Measurements from ENCODE around the gene SH3BGRL2. TPM values are rescaled to one million over a fixed set of nuclear protein-coding genes. Genes with fewer than 3 reads are reported as not detected.

Gene SH3BGRL2
- total and polyA plus RNA-seq, 11 donors = 2.5 to 14.1 (median 5.6) TPM

DNA sequence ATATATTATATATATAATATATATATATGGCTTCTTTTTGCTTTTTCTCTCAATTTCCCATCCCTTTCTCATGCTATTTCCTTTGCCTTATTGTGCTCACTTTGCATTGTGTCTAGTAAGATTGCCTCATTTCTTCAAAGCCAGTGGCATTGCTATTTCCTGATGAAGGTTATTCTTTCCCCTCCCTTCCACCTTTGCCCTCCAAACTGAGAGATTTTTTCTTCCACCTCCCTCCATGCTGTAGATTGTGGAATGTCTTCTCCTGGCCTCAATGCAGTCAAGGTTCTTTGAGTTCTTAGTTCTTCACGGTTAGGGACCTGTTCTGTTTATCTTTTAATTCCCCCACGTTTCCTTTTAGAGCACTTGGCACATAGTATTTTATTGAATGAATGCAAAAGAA, 17.2 kb downstream of the SH3BGRL2 start:
- ATAC-seq = no peak
- DNase-seq = no peak
- no peaks in the 10 kb centered on the region for H3K27me3 ChIP-seq
- no peak overlapping the region for H3K4me3 ChIP-seq
- no peaks in the 10 kb centered on the region for H3K9me3 ChIP-seq
- 40 to 56% (median 48%) methylated on average over 2 of the region's 2 CpGs for WGBS, 4 donors
- H3K27ac ChIP-seq = peak overlapping the region in 4 of 12 donors; percentile 4 to 20 (median 8)
- intact Hi-C loops (cut with DNase I) = no loop called here
- H3K4me1 ChIP-seq = peaks cover 0 to 40% (median 20%) of the 10 kb centered on the region in 12 donors
- no peaks in the 10 kb centered on the region for H3K36me3 ChIP-seq
- TF ChIP-seq, protein P1, sequence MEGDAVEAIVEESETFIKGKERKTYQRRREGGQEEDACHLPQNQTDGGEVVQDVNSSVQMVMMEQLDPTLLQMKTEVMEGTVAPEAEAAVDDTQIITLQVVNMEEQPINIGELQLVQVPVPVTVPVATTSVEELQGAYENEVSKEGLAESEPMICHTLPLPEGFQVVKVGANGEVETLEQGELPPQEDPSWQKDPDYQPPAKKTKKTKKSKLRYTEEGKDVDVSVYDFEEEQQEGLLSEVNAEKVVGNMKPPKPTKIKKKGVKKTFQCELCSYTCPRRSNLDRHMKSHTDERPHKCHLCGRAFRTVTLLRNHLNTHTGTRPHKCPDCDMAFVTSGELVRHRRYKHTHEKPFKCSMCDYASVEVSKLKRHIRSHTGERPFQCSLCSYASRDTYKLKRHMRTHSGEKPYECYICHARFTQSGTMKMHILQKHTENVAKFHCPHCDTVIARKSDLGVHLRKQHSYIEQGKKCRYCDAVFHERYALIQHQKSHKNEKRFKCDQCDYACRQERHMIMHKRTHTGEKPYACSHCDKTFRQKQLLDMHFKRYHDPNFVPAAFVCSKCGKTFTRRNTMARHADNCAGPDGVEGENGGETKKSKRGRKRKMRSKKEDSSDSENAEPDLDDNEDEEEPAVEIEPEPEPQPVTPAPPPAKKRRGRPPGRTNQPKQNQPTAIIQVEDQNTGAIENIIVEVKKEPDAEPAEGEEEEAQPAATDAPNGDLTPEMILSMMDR (IDR thresholded peaks at IDR 0.05) = no peak

GRCh38 chr6:79649016-79649415, 17.9 kb downstream of the SH3BGRL2 start:
- Histone ChIP-seq H3K27me3 (no peaks in the 10 kb centered on the region), H3K27ac (peak overlapping the region in 7 of 12 donors; percentile 4 to 64 (median 26)), H3K9me3 (no peaks in the 10 kb centered on the region), H3K4me3 (no peak overlapping the region), H3K36me3 (no peaks in the 10 kb centered on the region), H3K4me1 (peaks cover 0 to 40% (median 20%) of the 10 kb centered on the region in 12 donors)
- ATAC-seq (no peak), DNase-seq (no peak)
- TF ChIP-seq, protein P1 (IDR thresholded peaks at IDR 0.05) = no peak
- TF ChIP-seq POLR2A (IDR thresholded peaks at IDR 0.05) = no peak
- intact Hi-C loops (cut with DNase I) = no loop called here

DNA sequence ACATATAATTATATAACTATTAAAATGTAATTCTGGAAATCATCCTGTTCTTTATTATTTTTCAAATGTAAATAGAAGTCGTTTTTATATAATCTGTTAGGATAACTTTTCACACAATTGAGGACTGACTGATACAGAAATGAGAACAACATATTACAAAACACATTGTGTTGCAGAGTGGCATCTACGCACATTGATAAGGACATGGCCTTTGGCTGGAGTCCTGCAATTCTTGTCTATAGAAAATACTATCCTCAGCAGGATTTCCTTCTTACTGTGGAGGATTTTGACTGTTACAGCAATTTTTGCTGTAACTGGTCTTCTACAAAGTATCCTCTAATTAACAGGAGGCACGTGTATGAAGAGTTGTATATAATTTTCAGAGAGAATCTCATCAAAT, 19.8 kb downstream of the SH3BGRL2 start:
- H3K4me1 ChIP-seq = peaks cover 0 to 40% (median 20%) of the 10 kb centered on the region in 12 donors
- peak in 3 of 4 donors; percentile 45 to 74 (median 67) for ATAC-seq
- peak overlapping the region in 2 of 12 donors; percentile 2 to 64 for H3K27ac ChIP-seq
- no peaks in the 10 kb centered on the region for H3K36me3 ChIP-seq
- H3K27me3 ChIP-seq = no peaks in the 10 kb centered on the region
- no peak for DNase-seq
- intact Hi-C loops (cut with DNase I) = no loop called here
- H3K4me3 ChIP-seq = no peak overlapping the region
- WGBS, 4 donors = 28 to 47% (median 32%) methylated on average over 3 of the region's 3 CpGs
- H3K9me3 ChIP-seq = no peaks in the 10 kb centered on the region
- no peak for TF ChIP-seq POLR2A (IDR thresholded peaks at IDR 0.05)
- TF ChIP-seq, protein P1 (IDR thresholded peaks at IDR 0.05) = no peak

- DNase-seq = no peak
- no peak overlapping the region for H3K4me3 ChIP-seq
- H3K27ac ChIP-seq = no peak overlapping the region
- no peak for ATAC-seq
- H3K36me3 ChIP-seq = no peaks in the 10 kb centered on the region
- TF ChIP-seq POLR2A (IDR thresholded peaks at IDR 0.05) = no peak
- TF ChIP-seq, protein P1 (IDR thresholded peaks at IDR 0.05) = no peak
- peaks cover 0 to 7% (median 3%) of the 10 kb centered on the region in 12 donors for H3K4me1 ChIP-seq
- H3K9me3 ChIP-seq = peaks cover 0 to 7% (median 0%) of the 10 kb centered on the region in 12 donors
- intact Hi-C loops (cut with DNase I) = no loop called here
- WGBS, 4 donors = 98 to 99% (median 98%) methylated on average over 3 of the region's 3 CpGs
- no peaks in the 10 kb centered on the region for H3K27me3 ChIP-seq
Observed at GRCh38 chr6:79656134-79656533, 25.0 kb downstream of the SH3BGRL2 start.

All from heart left ventricle (tissue), 16 donors.